HG03159 (cell line): Measurements from ENCODE around the gene CELF1.
A peak's percentile ranks its signal among the peaks of the same experiment; 100 is the strongest.

Experiments
- ATAC-seq: cut with Tn5 transposase; IDR thresholded peaks from one replicate; pipeline ENCODE4 v1.9.1; 2021; ENCODE audit warnings: mild to moderate bottlenecking, moderate library complexity; ENCODE audit not compliant: unreplicated experiment

Gene CELF1

DNA sequence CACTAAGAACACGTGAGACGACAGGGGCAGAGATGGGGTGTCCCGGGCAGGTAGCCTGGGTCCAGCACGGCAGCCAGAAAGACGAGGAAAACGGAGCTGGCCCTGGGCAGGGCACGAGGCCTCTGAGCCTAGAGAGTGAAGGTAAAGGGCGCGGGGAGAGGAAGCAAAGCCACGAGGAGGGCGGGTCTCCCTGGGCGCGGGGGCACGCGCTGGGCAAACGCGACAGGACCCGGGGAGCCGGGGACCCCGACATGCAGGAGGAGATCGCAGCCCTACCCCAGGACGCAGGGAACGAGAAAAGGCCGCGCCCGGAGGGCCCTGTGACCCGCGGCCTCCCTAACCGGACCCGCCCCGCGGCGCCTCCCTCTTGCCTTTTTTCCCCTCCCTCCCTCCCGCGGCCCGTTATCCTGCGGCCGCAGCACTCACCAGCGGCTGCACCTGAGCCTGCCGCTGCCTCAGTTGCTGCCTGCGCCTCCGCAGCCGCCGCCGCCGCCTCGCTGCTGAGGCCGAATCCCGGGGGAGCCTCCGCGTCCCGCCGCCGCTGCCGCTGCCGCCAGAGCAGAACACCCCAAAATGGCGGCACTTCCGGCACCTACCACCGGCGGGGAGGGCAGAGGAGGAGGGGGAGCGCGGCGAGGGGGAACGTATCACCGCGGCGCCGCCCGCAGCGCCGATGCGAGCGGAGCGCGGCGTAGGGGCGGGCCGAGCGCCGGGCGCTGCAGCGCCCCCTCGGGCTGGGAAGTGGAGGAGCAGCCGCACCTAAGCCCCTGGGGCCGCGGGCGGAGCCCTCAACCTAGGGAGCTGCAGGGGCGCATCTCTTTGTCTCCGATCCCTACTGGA is at the start of gene CELF1:
CELF1 (minus strand) TSS at position 567 of the 840 bp plus-strand sequence. CDS start 53,609 bp downstream, outside the sequence.
- peak; percentile 87 for ATAC-seq

DNA sequence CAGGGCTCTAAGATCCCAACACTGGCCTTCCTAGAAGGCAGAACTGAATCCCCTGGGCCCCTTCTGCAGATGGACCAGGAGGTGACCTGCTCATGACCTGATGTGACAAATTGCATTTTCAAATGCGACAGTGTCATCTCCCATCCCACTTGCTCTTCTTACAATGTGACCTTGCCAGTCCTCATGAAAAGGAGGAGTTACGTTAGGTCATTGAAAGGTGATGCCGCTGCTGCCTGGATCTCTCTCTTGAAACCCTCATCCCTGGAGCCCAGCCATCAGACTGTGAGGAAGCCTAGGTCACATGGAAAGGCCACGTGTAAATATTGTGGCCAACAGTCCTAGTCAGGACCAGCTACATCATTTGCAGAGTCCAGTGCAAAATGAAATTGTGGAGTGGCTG is 47.0 kb upstream of the CELF1 start:
- ATAC-seq: no peak

DNA sequence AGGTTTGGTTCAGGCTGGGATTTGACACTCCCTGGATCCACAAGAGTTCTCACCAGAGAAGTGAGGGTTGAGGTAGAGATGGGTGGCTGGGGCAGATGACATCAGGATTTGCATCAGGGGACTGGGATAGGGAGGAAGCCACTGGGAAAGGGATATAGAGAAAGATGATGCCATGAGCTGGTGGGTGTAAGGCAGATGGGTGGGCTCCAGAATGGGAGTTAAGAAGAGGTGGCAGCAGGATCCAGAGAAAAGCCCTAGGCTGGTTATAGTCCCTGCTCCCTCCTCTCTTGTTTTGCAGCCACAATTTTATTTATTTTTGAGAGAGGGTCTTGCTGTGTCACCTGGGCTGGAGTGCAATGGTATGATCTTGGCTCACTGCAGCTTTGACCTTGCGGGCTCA is 43.0 kb upstream of the CELF1 start:
- no peak for ATAC-seq

DNA sequence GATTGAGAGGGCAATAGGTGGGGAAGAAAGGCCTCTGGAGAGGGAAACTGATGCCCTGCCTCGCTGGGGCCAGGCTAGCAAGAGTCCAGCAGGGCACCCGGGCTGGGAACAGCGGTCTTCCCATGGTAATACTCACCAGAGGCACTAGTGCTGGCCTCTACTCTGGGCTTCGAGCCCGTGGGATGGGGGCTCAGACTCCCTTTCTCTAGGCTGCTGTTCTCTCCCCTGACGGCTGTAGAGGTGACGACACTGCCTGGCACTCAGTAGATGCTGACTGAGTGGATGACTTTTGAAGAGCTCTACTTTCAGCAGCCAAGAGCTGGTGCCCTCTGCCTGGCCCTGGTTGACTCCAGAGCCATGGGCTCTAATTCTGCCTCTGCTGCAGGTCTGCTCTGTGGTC is 42.1 kb upstream of the CELF1 start:
- no peak for ATAC-seq

DNA sequence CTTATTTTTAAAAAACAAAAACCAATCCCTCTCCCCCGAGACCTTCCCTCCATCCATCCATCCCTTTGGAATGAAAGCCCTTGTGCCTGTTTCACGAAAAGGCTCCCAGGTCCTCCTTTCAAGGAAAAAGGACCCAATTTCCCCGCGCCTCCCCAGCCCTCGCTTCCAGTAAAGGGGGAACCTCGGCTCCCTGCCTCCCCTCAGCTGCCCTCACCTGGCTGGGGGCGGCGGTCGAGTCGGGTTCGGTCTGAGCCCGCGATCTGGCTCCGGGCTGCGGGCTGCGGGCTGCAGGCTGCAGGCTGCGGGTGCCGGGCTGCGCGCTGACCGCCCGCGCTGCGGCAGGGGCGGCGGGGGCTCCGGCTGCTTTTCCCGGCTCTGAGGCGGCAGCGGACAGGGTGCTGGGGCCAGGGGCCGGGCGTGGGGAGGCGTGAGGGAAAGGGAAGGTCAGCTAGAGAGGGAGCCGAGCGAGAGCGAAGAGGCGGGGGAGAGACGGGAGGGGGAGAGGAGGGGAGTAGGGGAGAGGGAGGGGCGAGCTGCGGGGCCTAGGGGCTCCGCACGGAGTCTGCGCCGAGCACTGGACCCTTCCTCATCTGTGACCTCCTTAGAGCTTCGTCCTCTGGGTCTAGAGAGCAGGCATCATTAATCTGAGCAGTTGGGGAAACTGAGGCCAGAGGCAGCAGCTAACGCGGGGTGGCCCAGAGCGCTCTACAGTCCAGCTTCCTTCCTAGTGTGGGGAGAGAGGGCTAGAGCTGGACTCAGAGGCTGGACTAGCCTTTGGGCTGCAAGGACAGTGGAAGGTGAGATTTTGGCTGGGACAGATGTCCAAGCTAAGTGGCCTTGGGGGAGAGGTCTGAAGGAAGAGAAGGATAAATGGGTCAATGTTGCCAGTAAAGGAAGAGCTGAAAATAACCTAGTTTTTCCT is 41.3 kb upstream of the CELF1 start, which contains the start of gene C1QTNF4:
C1QTNF4 (minus strand) TSS at position 478 of the 922 bp plus-strand sequence. CDS start 3,601 bp downstream, outside the sequence.
- no peak for ATAC-seq

DNA sequence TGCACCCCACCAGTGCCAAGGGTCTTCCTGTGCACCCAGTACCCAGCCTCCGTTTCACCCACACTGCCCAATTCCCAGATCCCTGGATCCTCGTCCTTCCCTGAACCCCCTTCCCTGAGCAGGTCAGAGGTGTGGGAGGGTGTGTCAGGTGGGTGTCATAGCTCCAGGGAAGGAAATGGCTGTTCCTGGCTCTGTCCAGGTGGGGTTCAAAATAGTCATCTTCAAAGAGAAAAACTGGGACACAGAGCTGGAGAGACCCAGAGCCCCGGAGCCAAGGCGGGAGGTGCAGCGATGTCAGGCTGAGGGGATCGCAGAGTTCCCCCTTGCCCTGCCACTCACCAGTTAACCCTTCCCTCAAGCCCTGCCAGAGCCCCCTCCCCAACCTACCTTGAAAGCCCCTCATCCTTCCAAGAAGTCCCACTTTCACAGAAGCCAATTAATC is 40.6 kb upstream of the CELF1 start:
- no peak for ATAC-seq

DNA sequence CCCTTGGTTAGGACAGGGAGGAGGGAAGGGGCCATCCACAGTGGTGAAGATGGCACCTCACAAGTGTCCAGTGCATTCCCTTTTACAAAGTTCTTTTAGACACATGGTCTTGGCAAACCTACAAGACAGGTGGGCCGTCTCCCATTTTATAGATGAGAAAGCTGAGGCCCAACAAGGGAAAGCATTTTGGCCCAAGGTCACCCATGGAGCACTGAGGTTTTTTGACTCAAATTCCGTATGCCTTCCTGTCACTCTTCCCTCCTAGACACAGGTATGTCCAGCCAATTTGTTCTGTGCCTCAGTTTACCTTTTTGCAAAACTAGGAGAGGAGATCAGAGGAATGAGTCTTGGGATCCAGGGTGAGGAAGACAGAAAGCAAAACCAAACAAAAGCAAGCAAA is 40.0 kb upstream of the CELF1 start:
- ATAC-seq: no peak

DNA sequence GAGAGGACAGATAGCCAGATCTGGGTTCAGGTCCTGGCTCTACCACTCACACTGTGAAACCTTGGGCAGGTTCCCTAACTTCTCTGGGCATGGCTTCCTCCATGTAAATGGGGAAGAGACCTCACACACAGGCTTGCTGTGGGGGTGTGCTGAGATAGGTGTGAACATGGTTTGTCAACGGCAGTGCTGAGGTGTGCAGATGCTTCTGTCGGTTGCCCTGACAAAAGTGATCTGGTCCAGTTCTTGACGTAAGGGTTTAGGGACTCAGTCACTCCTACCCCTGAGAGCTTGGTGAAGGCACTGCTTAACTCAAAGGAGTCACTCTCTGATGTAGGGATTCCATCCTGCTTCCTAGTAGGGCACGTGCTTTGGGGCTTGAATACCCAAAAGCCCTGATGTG is 39.3 kb upstream of the CELF1 start:
- ATAC-seq: no peak

- no peak for ATAC-seq
Measured at GRCh38 chr11:47591764-47592163, 38.8 kb upstream of the CELF1 start.

GRCh38 chr11:47589977-47590861 is 37.3 kb upstream of the CELF1 start:
- no peak for ATAC-seq

DNA sequence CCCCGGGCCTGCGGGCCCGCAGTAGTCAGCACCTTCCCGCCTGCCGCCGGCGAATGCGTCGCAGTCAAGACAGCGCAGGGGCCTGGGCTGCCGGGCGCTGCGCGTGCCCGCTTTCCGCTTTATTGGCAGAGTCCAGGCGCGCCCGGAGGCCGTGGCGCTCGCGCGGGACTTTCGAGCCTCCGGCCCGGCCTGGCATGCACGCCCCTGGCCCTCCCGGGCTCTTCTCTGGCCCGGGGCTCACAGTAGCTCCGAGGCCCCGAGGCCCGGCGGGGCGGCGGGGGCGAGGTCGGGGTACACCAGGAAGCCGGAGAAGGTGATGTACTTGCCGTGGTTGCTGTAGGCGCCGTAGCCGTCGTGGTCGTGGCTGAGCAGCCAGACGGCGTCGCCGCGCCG is 36.6 kb upstream of the CELF1 start:
- no peak for ATAC-seq

DNA sequence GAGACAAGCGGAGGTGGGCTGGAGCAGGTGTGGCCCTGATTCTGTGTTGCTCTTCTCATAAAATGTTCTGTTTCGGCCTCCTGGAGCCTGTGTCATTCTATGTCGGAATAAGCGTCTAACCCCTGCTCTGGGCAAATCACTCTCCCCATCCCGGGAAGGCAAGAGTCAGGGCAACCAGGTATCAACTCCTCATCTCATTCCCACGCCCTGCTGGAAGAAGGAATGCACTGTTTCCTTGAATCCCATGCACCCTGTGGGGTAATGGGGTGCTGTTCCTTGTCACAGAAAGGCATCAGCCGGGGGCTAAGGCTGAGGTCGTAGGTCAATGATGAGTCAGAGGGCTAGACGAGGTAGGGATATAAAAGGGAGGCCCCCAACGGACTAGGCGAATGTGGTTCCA is 36.2 kb upstream of the CELF1 start:
- no peak for ATAC-seq

DNA sequence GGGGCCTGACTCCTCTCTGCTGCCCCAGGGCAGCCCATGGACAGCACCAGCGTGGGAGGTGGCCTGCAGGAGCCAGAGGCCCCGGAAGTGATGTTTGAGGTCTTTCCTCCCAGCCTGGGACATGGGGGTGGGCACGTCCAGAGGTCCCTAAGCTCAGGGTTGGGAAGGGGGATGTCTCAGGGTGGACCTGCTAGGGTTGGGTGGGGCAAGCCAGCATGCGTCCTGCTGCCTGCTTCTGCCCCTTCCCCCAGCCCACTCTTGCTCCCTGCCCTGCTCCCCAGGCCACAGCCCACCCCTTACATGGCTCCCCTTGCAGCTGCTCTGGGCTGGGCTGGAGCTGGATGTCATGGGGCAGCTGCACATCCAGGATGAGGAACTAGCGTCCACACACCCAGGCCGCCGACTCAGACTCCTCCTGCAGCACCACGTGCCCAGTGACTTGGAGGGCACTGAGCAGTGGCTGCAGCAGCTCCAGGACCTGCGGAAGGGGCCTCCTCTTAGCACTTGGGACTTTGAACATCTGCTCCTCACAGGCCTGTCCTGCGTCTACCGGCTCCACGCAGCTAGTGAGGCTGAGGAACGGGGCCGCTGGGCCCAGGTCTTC is 34.9 kb upstream of the CELF1 start:
- no peak for ATAC-seq

DNA sequence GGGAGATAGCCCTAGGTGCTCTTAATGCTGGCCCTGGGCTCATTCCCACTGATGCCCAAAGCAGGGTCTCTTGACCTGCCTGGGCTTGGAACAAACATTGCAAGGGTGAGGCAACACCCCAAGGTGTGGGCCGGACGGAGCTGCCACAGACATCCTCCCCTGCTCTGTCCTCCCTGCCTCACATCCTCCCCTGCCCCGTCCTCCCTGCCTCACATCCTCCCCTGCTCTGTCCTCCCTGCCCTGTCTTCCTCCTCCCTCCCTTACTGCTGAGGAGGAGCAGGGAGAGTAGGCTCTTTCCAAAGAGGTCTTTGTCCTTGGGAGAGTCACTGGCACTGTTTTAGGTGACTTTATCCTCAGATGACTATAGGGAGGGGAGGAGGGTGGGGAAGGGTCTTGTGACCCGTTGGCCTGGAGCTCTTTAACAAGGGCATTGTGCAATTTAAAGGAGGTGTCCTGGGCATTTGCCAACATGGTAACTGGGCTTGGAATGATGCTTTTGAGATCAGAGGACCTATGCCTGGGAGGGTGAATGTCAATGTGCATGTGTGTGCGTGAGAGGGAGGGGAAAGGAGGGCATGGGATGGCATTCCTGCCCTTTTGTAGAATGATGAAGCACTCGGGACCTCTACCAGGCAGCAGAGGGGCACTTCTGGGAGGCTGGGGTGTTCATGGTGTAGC is 34.2 kb upstream of the CELF1 start:
- ATAC-seq: no peak

DNA sequence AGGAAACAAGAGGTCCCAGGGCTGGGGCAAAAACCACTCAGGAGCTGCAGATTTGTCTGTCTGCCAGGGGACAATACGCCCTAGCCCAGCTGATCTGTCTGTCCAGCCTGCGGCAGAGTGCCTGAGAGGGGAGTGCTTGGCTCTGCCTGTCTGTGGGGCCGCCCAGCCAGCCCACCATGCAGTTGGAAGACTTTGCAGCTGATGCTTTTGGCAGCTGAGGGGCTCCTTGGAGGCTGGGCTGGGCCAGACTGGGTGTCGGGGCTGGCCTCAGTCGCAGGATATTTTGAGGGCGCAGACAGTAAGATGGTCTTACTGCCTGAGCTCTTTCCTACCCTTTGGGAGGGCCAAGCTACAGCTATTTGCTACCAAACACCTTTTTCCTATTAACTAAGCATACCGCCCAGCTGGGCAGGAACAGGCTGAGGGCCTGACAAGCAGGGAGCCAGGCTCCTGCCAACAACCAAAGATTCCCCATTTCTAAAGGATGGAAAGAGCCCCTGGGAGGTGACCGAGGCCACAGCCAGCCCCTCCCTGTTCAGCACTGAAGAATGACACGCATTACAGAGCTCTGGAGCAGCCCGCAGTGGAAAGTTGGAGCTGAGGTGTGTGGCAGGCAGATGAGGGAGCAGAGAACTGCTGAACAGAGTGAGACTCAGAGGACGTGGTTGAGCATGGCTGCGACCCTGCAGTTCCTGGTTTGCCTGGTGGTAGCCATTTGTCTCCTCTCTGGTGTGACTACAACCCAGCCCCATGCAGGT is 33.3 kb upstream of the CELF1 start, which contains the start of gene FAM180B:
FAM180B (plus strand) TSS at position 581 of the 758 bp plus-strand sequence; CDS start at position 672, 91 bp downstream.
- no peak for ATAC-seq

DNA sequence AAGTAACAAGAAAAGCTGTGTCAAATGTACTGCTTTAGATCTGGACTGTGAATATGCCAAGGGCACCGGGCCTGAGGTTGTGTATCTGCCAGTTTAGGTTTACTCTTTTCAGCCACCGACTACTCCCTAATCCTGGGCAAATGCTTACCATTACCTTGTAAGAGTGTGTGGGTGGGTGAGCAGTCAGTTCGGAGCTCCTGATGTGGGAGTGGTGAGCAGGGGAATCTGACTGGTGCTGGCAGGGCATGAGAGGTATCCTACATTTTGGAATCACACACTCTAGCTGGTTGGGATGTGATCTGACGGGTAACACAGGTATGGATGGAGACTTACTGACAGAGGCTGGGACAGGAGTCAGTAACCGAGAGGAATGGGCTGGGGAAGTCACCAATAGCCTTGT is 30.9 kb upstream of the CELF1 start:
- no peak for ATAC-seq

GRCh38 chr11:47578524-47579494 is 25.9 kb upstream of the CELF1 start, which contains the start of the genes KBTBD4 and NDUFS3:
Gene KBTBD4, minus strand, starts transcription at chr11:47578970. Its CDS starts 19 bp downstream, at chr11:47578951.
Gene NDUFS3, plus strand, starts transcription at chr11:47579074. Its CDS starts 18 bp downstream, at chr11:47579092.
- peak; percentile 90 for ATAC-seq
